Common myeloid progenitor, CD34-positive (primary cell): ENCODE data around the gene CABLES2.

ENCODE experiments used
- CTCF ChIA-PET: fragments of 350-600 bp; sonication (Branson Sonifier 250); formaldehyde crosslinking; loops from one replicate; lab custom pipeline; 2021; ENCODE audit warnings: antibody characterized with exemption; lab: Charles Lee
- POLR2A ChIA-PET: fragments of 350-600 bp; sonication (Branson Sonifier 250); formaldehyde crosslinking; loops from one replicate; lab custom pipeline; 2021; ENCODE audit warnings: antibody characterized with exemption; lab: Charles Lee
- DNase-seq, 3 donors: peaks; one replicate each; pipeline versions ENCODE4 v3.0.0 to v3.0.0-alpha.2; 2013
- H3K27ac ChIP-seq, 2 experiments: 1 replicate in 1 of 2; 2 replicates in 1 of 2; pipeline ENCODE4 v1.7.0; 2013; ENCODE audit warnings: inconsistent platforms in 2 of 2, low read length in 2 of 2, mild to moderate bottlenecking in 2 of 2, low read depth in 1 of 2, moderate library complexity in 1 of 2; ENCODE audit not compliant: severe bottlenecking in 2 of 2, insufficient read depth in 1 of 2, poor library complexity in 1 of 2
- H3K27me3 ChIP-seq, 5 experiments: replicated peaks in 2 of 5; 1 replicate in 3 of 5; 2 replicates in 2 of 5; pipeline versions ENCODE4 v1.6.1 to v1.7.0; 2013; ENCODE audit warnings: low read length in 4 of 5, mild to moderate bottlenecking in 2 of 5, moderate library complexity in 2 of 5, inconsistent platforms in 1 of 5; ENCODE audit not compliant: insufficient read depth in 5 of 5, control insufficient read depth in 4 of 5
- H3K36me3 ChIP-seq, 4 experiments: 1 replicate in 2 of 4; 2 replicates in 2 of 4; pipeline versions ENCODE4 v1.6.1 to v1.7.0; 2013; ENCODE audit warnings: low read length in 3 of 4, control low read depth in 1 of 4, mild to moderate bottlenecking in 1 of 4; ENCODE audit not compliant: control insufficient read depth in 4 of 4, insufficient read depth in 4 of 4
- H3K4me1 ChIP-seq, 4 experiments: 1 replicate in 3 of 4; 2 replicates in 1 of 4; pipeline versions ENCODE4 v1.6.1 to v1.7.1; 2013; ENCODE audit warnings: low read length in 3 of 4, mild to moderate bottlenecking in 3 of 4, control low read depth in 1 of 4, inconsistent platforms in 1 of 4, moderate library complexity in 1 of 4; ENCODE audit not compliant: control insufficient read depth in 4 of 4, insufficient read depth in 4 of 4; ENCODE audit errors: control extremely low read depth in 1 of 4
- H3K4me3 ChIP-seq, 7 experiments: 1 replicate in 4 of 7; 2 replicates in 3 of 7; pipeline versions ENCODE4 v1.5.1 to v1.7.0; 2013; ENCODE audit warnings: mild to moderate bottlenecking in 7 of 7, low read length in 6 of 7, moderate library complexity in 6 of 7, inconsistent platforms in 2 of 7, low read depth in 2 of 7, control low read depth in 1 of 7; ENCODE audit not compliant: insufficient read depth in 4 of 7, control insufficient read depth in 1 of 7; ENCODE audit errors: extremely low read depth in 1 of 7
- H3K9me3 ChIP-seq, 5 experiments: 1 replicate in 4 of 5; 2 replicates in 1 of 5; pipeline versions ENCODE4 v1.6.1 to v1.7.1; 2013; ENCODE audit warnings: low read length in 4 of 5, mild to moderate bottlenecking in 2 of 5, inconsistent platforms in 1 of 5, low read depth in 1 of 5, moderate library complexity in 1 of 5; ENCODE audit not compliant: control insufficient read depth in 4 of 5, insufficient read depth in 2 of 5; ENCODE audit errors: control extremely low read depth in 1 of 5
- WGBS: methylation state at CpG from one replicate; pipeline ENCODE4 v1.1.5; 2013; ENCODE audit not compliant: insufficient coverage; 5-methylcytosine and 5-hydroxymethylcytosine counted together

Gene CABLES2

DNA sequence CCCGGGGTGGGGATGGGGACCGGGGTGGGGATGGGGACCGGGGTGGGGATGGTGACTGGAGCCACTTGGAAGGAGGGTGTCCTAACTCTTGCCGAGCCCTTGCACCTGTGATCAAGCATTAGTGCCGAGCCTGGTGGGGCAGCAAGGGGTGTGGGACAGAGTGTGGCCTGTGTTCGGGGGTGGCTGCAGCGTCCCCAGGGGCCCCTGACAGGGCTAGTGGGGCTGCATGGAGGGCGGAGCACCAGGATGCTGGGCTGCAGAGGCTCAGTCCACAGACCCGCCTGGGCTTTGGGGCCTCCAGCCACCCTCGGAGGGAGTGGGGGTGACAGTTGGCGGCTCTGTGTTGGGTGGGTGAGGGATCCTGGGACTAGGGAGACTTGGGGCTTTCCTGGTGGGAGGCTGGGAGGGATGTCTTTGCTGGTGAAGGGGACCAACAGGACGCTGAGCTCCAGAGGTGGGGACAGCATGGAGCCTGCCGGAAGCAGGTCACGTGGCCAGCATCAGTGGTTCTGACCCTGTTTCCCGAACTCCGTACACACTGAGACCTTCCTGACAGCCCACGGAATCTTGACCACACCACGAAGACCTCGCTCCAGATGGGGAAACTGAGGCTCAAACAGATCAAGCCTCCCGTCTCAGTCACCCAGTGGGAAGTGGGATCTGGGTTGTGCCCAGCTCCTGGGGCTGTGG, 15.7 kb upstream of the CABLES2 start:
- H3K27me3 ChIP-seq, result peaks cover 0 to 20% (median 0%) of the 10 kb centered on the region in 5 experiments
- no peak overlapping the region for H3K4me3 ChIP-seq
- ChIA-PET CTCF (no interaction called here), POLR2A (interaction anchor here (0.6 kb wide), 2 partner anchors 39 to 295 kb away, joined by 3 to 12 read pairs; no protein-coding TSS in a partner anchor)
- no peak overlapping the region for H3K27ac ChIP-seq
- H3K4me1 ChIP-seq, result no peaks in the 10 kb centered on the region
- WGBS, result 78% methylated on average over 14 of the region's 20 CpGs
- no peaks in the 10 kb centered on the region for H3K36me3 ChIP-seq
- DNase-seq, result no peak
- no peaks in the 10 kb centered on the region for H3K9me3 ChIP-seq

DNA sequence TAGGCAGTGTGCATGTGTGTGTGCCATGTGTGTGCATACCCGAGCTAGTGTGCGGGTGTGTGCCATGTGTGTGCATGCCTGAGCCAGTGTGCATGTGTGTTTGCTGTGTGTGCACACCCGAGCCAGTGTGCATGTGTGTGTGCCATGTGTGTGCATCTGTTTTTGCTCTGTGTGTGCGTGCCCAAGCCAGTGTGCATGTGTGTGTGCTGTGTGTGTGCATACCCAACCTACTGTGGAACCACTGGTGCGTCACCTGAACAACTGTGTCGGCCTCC, 14.6 kb upstream of the CABLES2 start:
- peaks cover 0 to 20% (median 0%) of the 10 kb centered on the region in 5 experiments for H3K27me3 ChIP-seq
- CTCF ChIA-PET, result no interaction called here
- H3K36me3 ChIP-seq, result no peaks in the 10 kb centered on the region
- no peaks in the 10 kb centered on the region for H3K4me1 ChIP-seq
- H3K27ac ChIP-seq, result no peak overlapping the region
- H3K9me3 ChIP-seq, result no peaks in the 10 kb centered on the region
- DNase-seq, result no peak
- POLR2A ChIA-PET, result no interaction called here
- WGBS, result 77% methylated on average over 5 of the region's 6 CpGs
- no peak overlapping the region for H3K4me3 ChIP-seq

DNA sequence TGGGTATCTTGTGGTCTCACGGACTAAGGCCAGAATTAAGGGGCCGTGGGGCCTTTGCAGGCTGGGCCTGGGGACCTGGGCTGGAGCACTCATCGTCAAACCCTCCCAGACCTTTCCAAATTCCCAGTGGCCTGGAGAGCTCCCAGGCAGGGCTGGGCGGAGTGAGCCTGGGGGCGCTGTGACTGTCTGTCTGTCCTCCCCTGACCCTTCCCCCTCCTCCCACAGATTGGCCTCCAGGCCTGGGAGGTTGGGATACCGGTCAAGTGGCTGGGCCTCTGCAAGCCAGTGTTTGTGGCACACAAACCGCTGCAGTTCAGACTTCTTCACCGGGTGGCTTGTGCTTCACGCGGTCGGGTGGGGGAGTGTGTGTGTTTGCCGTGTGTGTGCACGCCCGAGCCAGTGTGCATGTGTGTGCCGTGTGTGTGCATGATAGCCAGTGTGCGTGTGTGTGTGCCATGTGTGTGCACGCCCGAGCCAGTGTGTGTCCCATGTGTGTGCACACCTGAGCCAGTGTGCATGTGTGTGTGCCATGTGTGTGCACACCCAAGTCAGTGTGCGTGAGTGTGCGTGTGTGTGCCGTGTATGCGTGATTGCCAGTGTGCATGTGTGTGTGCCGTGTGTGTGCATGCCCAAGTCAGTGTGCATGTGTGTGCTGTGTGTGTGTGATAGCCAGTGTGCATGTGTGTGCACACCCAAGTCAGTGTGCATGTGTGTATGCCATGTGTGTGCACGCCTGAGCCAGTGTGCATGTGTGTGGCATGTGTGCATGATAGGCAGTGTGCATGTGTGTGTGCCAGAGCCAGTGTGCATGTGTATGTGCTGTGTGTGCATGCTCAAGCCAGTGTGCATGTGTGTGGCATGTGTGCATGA, 14.0 kb upstream of the CABLES2 start:
- ChIA-PET POLR2A (no interaction called here), CTCF (interaction anchor here (0.5 kb wide), 1 partner anchor 1196 kb away, joined by 3 read pairs; no protein-coding TSS in a partner anchor)
- Histone ChIP-seq H3K27ac (no peak overlapping the region), H3K27me3 (peaks cover 0 to 17% (median 0%) of the 10 kb centered on the region in 5 experiments), H3K9me3 (no peaks in the 10 kb centered on the region), H3K4me1 (no peaks in the 10 kb centered on the region), H3K36me3 (no peaks in the 10 kb centered on the region), H3K4me3 (no peak overlapping the region)
- 85% methylated on average over 8 of the region's 24 CpGs for WGBS
- no peak for DNase-seq

GRCh38 chr20:62419759-62420158, 12.7 kb upstream of the CABLES2 start:
- ChIA-PET POLR2A (no interaction called here), CTCF (interaction anchor here (1.5 kb wide), 1 partner anchor 10 kb away, joined by 3 read pairs; no protein-coding TSS in a partner anchor)
- Histone ChIP-seq H3K27me3 (peaks cover 0 to 17% (median 0%) of the 10 kb centered on the region in 5 experiments), H3K36me3 (no peaks in the 10 kb centered on the region), H3K4me3 (no peak overlapping the region), H3K27ac (no peak overlapping the region), H3K4me1 (no peaks in the 10 kb centered on the region), H3K9me3 (no peaks in the 10 kb centered on the region)
- no peak for DNase-seq
- 93% methylated on average over 8 of the region's 9 CpGs for WGBS

DNA sequence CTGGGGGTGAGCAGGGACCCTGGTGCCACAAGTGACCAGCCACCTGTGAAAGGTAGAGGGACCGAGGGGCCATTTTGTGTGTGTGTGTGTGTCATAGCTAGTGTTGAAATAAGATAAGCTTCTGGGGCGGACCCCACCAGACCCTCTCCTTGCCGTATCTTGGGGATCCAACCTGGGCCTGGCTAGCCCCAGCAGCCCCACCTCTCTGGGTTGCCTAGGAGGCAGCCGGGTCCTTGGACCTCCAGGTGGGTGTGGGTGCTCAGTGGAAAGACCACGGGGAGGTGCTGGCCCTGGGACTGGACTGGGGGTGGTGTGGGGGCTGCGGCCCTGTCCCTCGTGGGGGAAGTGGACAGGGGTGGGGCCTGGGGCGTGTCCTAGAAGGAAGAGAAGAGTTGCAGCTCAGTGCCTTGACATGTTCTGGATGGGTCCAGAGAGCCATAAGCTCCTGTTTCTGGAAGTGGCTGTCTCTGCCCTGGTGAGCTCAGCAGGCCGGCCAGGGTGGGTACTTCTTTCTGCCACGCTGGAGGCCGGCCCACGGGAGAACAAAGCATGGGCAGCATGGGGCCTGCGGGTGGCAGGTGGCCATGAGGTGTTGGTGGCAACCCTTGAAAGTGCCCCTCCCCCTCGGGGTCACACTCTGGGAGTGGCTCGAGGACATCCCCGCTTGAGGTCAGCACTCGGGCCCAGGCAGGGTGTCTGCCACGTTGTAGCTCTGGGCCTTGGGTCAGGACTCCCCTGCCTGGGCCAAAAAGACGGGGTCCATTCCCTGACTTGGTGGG, 11.8 kb upstream of the CABLES2 start:
- H3K4me3 ChIP-seq, result no peak overlapping the region
- no peak for DNase-seq
- ChIA-PET POLR2A (no interaction called here), CTCF (interaction anchor here (0.7 to 1.5 kb wide), 2 partner anchors 9 kb away, joined by 3 to 4 read pairs; no protein-coding TSS in a partner anchor)
- H3K9me3 ChIP-seq, result no peaks in the 10 kb centered on the region
- H3K4me1 ChIP-seq, result no peaks in the 10 kb centered on the region
- 93% methylated on average over 12 of the region's 19 CpGs for WGBS
- no peak overlapping the region for H3K27ac ChIP-seq
- no peaks in the 10 kb centered on the region for H3K36me3 ChIP-seq
- H3K27me3 ChIP-seq, result peaks cover 0 to 13% (median 0%) of the 10 kb centered on the region in 5 experiments

DNA sequence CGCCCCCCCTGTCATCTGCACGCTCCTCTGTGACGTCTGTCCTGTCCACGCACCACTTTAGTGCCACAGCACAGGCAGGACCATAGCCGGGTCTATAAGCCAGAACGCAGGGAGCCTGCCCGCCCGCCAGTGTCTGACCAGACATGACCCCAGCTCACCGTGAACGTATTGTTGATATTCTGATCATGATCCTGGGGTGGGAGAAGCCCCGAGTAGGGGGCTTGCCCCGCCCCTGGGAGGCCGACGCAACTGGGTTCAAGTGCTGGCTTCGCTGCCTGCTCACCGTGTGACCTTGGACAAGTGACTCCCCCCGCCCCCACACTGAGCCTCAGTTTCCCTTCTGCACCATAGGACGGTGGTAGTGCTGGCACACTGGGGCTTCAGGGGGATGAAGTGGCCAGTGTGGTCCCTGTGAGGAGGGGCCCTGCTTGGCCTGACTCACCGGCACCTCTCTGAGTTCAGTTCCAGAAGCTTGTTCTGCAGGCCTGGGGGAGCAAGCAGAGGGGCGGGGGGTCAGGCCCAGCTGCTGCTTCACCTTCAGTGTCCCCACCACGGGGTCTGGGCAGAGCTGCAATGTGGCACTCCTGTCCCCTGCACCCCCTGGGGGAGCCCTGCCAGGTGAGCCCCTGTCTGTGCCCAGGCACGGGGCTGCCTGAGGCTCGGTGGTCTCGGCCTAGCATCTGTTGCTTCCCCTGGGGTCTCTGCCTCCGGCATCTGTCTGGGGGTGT, 11.1 kb upstream of the CABLES2 start:
- DNase-seq, result no peak
- no peaks in the 10 kb centered on the region for H3K9me3 ChIP-seq
- H3K27me3 ChIP-seq, result peaks cover 0 to 5% (median 0%) of the 10 kb centered on the region in 5 experiments
- POLR2A ChIA-PET, result no interaction called here
- H3K4me1 ChIP-seq, result no peaks in the 10 kb centered on the region
- H3K27ac ChIP-seq, result no peak overlapping the region
- no peaks in the 10 kb centered on the region for H3K36me3 ChIP-seq
- CTCF ChIA-PET, result interaction anchor here (0.7 kb wide), 1 partner anchor 8 kb away, joined by 4 read pairs; no protein-coding TSS in a partner anchor
- 91% methylated on average over 17 of the region's 25 CpGs for WGBS
- H3K4me3 ChIP-seq, result no peak overlapping the region
